ENCODE measurements around the gene LTB4R2.

DNA sequence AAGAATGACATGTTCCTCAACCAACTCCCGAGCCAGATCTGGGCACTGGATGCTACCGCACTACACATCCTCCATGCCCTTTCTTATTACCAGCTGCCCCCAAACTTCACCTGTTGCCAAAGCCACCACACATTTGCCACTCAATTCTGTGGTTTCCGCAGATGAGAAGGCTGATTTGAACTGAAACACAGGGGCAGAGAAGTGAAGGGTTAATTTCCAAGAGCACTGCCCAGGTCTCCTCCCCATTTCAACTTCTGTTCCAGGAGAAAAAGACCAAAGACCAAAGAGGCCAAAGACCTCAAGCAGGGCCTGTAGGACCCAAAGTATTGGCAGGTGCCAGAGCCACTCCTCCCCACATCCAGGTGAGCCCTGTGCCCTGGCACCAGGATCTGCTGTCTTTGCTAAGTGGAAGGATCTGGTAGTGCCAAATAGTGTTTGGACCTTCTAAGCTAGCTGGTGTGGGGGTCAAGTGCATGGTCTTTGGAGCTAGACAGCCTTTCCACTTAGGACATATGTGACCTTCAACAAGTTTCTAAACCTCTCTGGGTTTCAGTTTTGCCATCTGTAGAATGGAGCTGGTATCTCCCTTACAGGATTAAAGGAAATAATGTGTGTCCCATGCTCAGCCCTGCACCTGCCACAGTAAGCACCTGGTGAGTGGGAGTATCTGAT lies 18.4 kb upstream of the LTB4R2 start:
- TF ChIP-seq, protein P1, sequence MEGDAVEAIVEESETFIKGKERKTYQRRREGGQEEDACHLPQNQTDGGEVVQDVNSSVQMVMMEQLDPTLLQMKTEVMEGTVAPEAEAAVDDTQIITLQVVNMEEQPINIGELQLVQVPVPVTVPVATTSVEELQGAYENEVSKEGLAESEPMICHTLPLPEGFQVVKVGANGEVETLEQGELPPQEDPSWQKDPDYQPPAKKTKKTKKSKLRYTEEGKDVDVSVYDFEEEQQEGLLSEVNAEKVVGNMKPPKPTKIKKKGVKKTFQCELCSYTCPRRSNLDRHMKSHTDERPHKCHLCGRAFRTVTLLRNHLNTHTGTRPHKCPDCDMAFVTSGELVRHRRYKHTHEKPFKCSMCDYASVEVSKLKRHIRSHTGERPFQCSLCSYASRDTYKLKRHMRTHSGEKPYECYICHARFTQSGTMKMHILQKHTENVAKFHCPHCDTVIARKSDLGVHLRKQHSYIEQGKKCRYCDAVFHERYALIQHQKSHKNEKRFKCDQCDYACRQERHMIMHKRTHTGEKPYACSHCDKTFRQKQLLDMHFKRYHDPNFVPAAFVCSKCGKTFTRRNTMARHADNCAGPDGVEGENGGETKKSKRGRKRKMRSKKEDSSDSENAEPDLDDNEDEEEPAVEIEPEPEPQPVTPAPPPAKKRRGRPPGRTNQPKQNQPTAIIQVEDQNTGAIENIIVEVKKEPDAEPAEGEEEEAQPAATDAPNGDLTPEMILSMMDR (IDR thresholded peaks at IDR 0.05; ENCODE audit: insufficient read depth, low read depth, low read length) = no peak
- no peak for TF ChIP-seq EZH2 (IDR thresholded peaks at IDR 0.05; ENCODE audit: insufficient read depth, low read length)

Data from astrocyte (in vitro differentiated cells and primary cell).